Fibroblast of villous mesenchyme (primary cell): ENCODE data around the gene SCAMP3. TPM values are rescaled to one million over a fixed set of nuclear protein-coding genes. Genes with fewer than 3 reads are reported as not detected.
"Not testable (repeated sequence)": the region's sequence is repeated elsewhere in the genome, so short reads cannot be mapped to it uniquely, and the experiment has no call there.

ENCODE experiments used
- DNase-seq: peaks from one replicate; pipeline ENCODE4 v3.0.0-alpha.2; 2010; ENCODE audit warnings: low read depth
- H3K4me3 ChIP-seq: 2 replicates; pipeline ENCODE4 v1.5.1; 2011; ENCODE audit warnings: low read depth, mild to moderate bottlenecking, low read length
- CTCF ChIP-seq: IDR thresholded peaks from 2 replicates; pipeline ENCODE4 v1.5.1; 2012; ENCODE audit warnings: low read depth, mild to moderate bottlenecking, low read length; ENCODE audit not compliant: insufficient read depth
- total RNA-seq: library from RNA; depleted of rRNA; stranded (reverse); fragments of >200 nt; gene quantifications from 2 replicates; pipeline ENCODE4 v1.2.3, GENCODE V29; 2012

SCAMP3 gene
- total RNA-seq, 1 donor = 33.7 TPM

- DNase-seq = peak; percentile 87
- no peak for TF ChIP-seq CTCF
- H3K4me3 ChIP-seq = peak overlapping the region; percentile 60
Measured at GRCh38 chr1:155241069-155241679, 21.0 kb downstream of the SCAMP3 start.

GRCh38 chr1:155236451-155236850 lies 25.7 kb downstream of the SCAMP3 start:
- H3K4me3 ChIP-seq = no peak overlapping the region
- no peak for DNase-seq
- no peak for TF ChIP-seq CTCF

GRCh38 chr1:155235375-155235774 lies 26.8 kb downstream of the SCAMP3 start:
- H3K4me3 ChIP-seq, DNase-seq: not testable (repeated sequence)

GRCh38 chr1:155233502-155233901 lies 28.7 kb downstream of the SCAMP3 start:
- not testable (repeated sequence) for DNase-seq, H3K4me3 ChIP-seq

- not testable (repeated sequence) for DNase-seq, H3K4me3 ChIP-seq
Measured at GRCh38 chr1:155232001-155232978, 29.9 kb downstream of the SCAMP3 start.

- H3K4me3 ChIP-seq, DNase-seq: not testable (repeated sequence)
Measured at GRCh38 chr1:155231302-155231701, 30.9 kb downstream of the SCAMP3 start.

- DNase-seq = no peak
- TF ChIP-seq CTCF = no peak
- peak overlapping the region; percentile 56 for H3K4me3 ChIP-seq
Measured at GRCh38 chr1:155228096-155228427, 34.1 kb downstream of the SCAMP3 start.

GRCh38 chr1:155227261-155228095 lies 34.7 kb downstream of the SCAMP3 start:
- TF ChIP-seq CTCF = no peak
- peak; percentile 99 for DNase-seq

More at GRCh38 chr1:155227261-155228095, 34.7 kb downstream of the SCAMP3 start:
- H3K4me3 ChIP-seq = peak overlapping the region; percentile 72
